HG02763 (cell line): ENCODE measurements around the gene OLFM3.

Experiments
- ATAC-seq: cut with Tn5 transposase; IDR thresholded peaks from one replicate; pipeline ENCODE4 v1.9.1; 2021; ENCODE audit warnings: mild to moderate bottlenecking, moderate library complexity; ENCODE audit not compliant: unreplicated experiment

The OLFM3 gene

DNA sequence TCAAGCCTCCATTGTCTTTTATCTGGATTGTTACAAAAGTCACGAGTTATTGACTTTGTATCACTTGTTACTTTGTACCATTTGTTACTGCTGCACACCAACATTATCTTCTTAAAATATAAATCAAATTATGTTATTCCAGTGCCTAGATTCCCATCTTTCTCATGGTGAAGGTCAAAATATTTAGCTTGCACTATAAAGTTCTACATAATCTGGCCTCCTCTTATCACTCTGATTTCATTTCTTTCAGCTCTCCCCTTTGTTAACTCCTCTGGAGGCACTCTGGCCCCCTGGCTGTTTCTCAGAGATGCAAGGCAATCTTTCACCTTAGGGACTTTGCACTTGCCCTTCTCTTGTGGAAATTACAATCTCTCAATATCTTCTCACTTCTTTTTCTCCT lies 143.8 kb downstream of the OLFM3 start:
- ATAC-seq = no peak

DNA sequence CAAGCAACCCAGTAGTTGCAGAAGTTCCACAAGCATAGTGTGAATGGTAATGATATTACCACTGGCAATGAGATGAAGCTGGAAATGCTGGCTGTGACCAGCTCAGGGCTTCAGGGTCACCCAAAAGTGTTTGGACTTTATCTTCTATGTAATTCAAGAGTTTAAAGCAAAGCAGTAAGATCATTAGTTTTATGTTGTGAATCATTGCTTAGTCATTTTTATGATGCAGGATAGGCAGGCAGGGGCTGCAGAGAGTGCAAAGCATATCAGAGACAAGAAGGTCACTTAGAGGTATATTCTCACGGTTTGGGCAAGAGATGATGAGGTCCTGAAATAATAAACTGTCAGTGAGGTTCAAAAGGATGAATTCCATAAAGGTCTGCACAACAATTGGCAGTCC lies 147.4 kb downstream of the OLFM3 start:
- no peak for ATAC-seq

DNA sequence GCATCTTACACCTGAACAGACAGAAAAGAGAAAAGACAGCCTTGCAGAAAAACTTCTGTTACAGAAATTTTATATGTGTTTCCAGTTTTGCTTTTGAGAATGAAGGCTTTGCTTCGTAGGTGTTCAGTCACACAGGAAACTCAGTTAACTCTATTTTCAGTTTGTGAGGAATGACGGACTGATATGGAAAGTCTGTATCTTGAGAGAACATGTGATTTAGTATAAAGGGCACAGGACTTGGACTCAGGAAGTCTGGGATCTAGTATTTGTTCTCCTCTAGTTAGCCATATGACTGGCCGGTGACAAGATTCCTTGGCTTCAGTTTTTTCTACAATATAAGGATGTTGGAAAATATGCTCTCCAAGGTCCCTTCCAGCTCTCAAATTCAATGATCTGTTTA lies 149.1 kb downstream of the OLFM3 start:
- no peak for ATAC-seq

DNA sequence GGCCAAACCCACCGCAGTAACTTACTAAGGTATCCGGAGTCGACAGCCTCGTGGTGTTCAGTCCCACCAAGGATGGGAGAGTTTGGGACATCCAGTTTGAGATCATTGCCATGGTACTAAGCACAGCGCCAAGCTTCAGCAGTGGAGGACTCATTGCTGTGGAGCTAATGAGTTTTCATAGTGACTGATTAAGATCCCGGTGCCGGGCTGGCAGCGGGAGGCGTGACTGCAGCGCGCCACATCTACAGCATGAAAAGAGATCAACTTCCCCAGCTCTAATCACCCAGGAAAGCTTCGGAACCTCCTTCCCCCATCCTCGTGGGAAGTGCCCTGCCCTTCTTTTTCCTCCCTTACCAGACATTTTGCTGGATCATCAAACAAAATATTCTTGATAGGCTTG lies 149.9 kb downstream of the OLFM3 start:
- ATAC-seq = no peak

DNA sequence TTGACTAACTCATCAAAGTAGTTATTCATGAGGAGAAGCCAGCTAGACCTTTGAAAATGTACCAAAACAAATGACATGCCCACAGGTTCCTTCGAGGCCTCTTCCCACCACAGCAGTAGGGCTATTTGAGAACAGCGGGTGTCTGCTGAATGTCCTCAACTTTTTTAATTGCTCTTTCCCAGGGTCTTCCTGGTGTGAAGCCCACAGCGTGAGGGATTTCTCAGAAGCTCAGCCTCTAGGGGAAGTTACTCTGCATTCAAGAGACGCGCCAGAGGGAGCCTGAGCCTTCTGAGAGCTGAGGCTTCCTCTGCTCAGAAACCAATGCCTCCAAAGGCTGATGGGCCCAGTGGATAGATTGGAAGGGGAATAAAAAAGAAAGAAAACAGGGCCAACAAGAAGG lies 153.6 kb downstream of the OLFM3 start:
- ATAC-seq = no peak

DNA sequence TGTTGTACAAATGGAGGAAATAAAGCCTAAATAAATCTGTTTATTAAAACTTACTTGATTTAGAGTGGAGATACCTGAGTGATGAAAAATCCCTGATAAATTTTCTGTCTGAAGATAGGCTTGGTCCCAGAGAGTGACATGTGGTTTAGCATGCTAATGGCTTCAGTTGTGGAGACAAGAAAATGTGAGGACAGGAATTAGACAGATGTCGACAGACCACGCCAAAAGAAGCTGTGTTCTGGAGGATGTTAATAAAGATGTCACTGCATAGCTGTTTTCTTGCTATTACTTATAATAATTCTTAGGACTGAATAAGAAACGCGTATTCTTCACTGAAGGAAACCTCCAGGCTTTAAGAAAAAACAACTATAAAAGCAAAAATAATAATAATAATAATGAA lies 154.9 kb downstream of the OLFM3 start:
- no peak for ATAC-seq

DNA sequence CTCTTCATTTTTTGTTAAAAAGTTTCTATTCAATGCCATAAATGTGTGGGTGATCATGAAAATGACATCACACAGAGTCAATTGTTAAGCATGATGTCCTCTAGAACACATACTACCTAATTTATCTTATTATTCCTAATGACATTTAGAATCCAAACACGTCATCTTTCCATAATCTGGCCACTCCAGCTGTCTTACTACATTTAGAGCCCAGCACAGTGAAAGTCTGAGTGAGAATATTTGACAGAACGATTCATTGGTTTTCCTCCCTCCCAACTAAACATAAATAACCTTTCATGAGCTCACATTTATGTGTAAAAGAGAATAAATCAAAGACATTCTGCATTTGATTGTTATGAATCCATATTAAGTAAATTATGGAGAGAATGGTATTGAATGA lies 160.7 kb downstream of the OLFM3 start:
- no peak for ATAC-seq

DNA sequence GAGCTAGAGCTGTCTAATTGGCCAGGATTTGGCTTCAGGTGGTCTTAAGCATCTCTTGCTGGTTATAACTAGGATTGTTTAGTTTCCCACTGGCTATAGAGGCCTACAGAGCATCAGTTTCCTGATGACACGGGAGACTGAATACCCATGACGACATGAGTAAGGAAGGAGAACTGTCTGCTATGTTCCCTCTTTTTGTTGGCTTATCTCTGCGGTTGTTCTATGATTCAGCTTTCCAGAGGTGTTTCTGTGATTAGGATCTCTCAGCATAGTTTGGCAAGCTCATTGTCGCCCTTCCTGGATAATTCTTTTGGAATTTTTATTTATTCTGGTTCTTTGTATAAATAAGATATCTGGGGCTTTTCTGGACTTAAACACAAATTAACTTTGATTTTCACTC lies 163.4 kb downstream of the OLFM3 start:
- no peak for ATAC-seq

DNA sequence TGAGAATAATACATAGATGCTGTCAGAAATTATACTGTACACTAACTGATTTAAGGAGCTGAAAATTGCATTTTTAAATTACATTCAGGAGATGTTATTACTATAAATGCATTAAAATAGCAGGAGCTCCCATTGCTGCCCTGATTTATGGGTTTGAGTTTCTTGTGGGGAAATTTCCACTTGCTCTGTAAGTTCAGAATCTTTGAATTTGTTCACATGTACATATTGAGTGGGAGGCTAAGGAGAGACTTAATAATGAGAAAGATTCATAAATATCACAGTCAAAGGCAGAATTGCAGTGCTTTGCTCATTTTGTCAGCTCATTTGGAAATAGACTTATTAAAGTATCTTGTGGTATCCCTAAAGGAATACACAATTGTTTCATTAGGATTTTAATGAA lies 170.3 kb downstream of the OLFM3 start:
- no peak for ATAC-seq

DNA sequence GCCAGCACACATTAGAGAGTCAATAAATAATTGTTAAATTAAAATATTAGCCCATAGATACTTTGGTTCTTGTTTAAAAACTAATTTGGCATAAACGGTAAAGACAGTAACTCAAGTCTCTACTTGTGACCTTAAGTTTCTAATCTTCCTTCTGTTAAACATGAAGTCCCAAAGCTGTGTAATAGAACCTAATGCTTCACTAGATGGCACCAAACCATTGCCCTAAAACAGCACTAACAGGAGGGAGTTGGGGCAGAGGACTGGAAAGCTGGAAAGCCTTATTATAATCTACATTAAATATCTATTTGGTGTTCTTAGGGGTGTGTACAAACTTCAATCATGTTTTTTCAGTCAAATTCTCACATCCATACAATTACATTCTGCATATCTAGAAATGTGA lies 176.7 kb downstream of the OLFM3 start:
- ATAC-seq = no peak

DNA sequence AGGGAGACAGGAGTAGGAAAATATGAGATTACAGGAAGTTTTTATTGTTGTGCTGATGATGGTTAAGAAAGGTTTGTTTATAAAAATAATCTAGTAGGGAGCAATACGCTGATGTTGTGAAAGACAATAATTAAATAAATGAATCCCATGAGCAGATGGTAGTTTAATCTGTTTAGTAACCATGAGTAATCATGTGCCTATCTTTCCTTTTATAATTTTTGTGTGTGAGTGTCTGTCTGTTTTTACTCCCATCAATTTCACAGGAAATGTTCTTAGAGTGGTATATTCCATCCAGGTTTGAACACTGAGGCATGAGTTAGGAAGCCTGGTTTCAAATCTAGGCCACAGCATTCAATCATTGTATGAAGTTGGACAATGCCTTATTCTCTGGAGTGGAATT lies 180.5 kb downstream of the OLFM3 start:
- ATAC-seq = no peak

DNA sequence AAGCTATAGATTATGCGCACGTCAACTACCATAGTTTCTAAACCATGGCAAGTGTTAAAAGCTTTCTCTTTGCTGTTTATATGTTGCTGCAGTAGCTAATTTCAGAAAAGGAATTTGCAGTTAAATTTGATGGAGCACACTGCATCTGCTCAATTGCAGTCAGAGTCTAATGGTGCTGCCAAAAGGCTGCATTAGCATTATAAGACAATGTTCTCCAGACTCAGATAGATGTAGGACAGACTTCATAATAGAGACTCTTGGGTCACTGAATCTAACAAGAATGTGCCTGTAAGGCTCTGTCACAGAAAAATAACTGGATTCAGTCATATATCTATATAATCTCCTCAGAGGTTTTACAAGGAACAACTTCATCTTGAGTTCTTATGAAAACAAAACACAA lies 198.3 kb downstream of the OLFM3 start:
- ATAC-seq = no peak

DNA sequence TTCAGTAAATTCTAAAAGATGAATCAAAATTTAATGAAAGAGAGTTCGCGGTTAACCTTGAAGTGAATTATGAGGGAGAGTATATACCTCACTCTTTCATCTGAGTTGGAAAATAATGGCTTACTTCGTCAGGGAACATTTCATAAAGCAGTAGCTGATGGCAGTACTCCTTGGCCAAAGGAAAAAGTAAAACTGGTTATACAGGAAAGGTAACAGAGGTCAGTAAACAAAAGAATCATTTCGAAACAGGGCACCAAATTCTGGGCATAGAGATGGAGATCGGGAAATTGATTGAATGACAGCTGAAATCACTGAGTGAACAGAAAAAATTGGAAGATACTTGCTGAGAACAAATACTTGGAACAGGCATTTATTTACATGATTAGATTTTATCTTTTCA lies 199.0 kb downstream of the OLFM3 start:
- no peak for ATAC-seq

DNA sequence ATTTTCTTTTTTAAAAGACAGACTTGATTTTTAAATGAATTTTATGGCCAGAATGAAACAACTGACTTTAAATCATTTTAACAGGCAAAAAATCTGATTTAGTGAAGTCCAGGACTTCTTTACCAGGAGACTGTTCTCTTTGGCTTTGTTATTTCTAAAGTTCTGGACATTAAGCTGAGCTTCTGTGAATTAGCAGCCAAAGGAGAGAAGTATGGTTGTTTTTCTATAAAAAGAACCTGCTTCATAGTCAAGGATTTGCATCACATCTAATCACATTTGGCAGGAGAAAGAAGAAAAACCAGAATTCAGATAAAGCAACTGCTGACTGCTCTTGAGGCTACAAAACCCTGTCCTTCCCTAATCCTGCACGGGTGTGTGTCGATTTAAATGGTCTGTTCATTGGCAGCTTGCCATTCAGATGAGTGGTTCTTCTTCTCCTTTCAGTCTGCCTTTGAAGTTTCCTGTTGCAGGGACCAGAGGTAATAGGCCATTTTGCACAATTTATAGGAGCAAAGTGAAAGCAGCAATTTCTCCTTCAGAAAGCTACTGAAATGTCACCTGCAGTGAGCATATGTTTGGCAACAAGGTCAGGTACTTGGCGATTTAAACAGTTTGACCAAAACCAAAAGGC lies 215.4 kb downstream of the OLFM3 start:
- no peak for ATAC-seq

DNA sequence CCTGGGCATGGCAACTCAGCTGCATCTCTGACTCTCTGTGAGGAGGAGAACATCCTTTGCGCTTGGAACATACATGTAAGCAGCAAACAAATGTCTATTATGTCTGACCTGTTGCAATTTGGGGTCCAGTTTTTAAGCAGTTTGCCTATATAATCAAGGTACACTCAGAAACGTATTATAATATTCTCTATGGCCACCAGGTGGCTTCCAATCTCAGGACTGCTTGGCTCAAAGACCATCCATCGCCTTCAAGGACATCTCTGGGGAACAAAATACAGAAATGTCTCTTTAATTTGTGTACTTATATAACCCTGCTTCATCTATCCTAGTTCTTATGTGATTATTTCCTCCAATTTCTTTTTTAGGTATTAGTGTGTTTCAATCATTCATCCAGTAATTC lies 227.2 kb downstream of the OLFM3 start:
- no peak for ATAC-seq

DNA sequence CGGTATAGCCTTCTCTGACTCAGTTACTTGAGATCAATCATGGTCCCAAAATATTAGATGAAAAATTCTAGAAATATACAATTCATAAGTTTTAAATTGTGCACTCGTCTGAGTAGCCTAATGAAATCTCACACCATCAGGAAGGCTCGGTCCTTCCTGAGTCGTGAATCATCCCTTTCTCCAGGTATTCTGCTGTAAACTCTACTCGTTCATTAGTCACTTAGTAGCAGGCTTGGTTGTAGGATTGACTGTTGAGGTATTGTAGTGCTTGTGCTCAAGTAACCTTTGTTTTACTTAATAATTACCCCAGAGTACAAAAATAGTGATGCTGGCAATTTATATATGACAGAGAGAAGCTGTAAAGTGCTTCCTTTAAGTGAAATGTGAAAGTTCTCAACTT lies 238.7 kb downstream of the OLFM3 start:
- no peak for ATAC-seq

DNA sequence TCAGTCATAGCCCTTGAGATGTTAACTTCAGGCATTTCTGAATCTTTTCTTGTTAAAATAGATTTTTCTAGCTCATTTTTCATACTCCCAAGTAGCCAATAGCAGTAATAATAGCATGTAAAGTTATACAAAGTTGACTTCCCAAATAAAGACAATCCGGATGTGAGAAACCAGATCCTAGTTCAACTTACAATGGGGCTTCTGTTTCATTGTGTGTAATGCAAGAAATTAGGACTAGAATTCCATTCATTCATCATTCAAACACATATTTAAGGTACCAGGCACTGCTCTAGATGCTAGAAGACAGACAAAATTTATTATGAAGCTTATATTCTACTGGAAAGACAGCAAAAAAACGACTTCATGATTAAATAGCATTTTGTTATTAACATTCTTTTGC lies 240.3 kb downstream of the OLFM3 start:
- no peak for ATAC-seq
